Measurements from ENCODE around the gene C10orf90.

The C10orf90 gene

DNA sequence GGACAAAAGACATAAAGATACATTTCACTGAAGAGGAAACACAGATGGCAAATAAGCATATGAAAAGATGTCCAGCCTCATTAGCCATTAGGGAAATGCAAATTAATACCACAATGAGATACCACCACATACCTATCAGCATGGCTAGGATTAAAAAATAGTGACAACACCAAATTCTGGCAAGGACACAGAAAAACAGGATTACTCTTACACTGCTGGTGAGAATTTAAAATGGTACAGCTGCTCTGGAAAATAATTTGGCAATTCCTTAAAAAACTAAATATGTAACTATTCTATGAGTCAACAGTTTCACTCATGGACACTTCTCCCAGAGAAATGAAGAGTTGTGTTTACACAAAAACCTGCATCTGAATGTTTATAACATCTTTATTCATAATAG, 121.1 kb downstream of the C10orf90 start:
- H3K18ac ChIP-seq (ENCODE audit: low read length) = no peak overlapping the region

GRCh38 chr10:126544565-126544964, 125.9 kb downstream of the C10orf90 start:
- H2AFZ ChIP-seq (ENCODE audit: low read length) = no peak overlapping the region
- H3K23ac ChIP-seq (ENCODE audit: low read depth, low read length, poor library complexity) = no peak overlapping the region
- no peaks in the 10 kb centered on the region for H3K79me1 ChIP-seq (ENCODE audit: low read depth, low read length)
- H3K9me3 ChIP-seq (replicated peaks in 1 of 2; ENCODE audit: control insufficient read depth in 2 of 2, insufficient read depth in 1 of 2, low read depth in 1 of 2, low read length in 2 of 2) = no peaks in the 10 kb centered on the region
- H2BK12ac ChIP-seq (ENCODE audit: low read length) = no peak overlapping the region
- no peaks in the 10 kb centered on the region for H3K36me3 ChIP-seq (replicated peaks in 1 of 2; ENCODE audit: control insufficient read depth in 2 of 2, insufficient read depth in 2 of 2, low read length in 2 of 2)
- peaks cover 0 to 2% of the 10 kb centered on the region in 2 donors for H3K4me1 ChIP-seq (ENCODE audit: control insufficient read depth in 2 of 2, insufficient read depth in 1 of 2, low read depth in 1 of 2, low read length in 2 of 2)
- no peak overlapping the region for H4K8ac ChIP-seq (ENCODE audit: low read depth, low read length)
- no peak overlapping the region for H3K18ac ChIP-seq (ENCODE audit: low read length)
- H2BK15ac ChIP-seq (ENCODE audit: low read length) = no peak overlapping the region
- H3K27me3 ChIP-seq (ENCODE audit: control insufficient read depth in 3 of 3, insufficient read depth in 3 of 3, low read depth in 1 of 3, low read length in 3 of 3) = no peaks in the 10 kb centered on the region
- no peak overlapping the region for H3K4me2 ChIP-seq (ENCODE audit: insufficient read depth, low read length, poor library complexity, severe bottlenecking)
- no peak overlapping the region for H3K4me3 ChIP-seq (ENCODE audit: low read length in 2 of 2)
- no peak overlapping the region for H3K9ac ChIP-seq (ENCODE audit: low read depth, low read length, poor library complexity)
- no peak overlapping the region for H3K4ac ChIP-seq (ENCODE audit: low read length)
- no peak for DNase-seq (ENCODE audit: low spot score)
- no peak overlapping the region for H2BK5ac ChIP-seq (ENCODE audit: low read length)
- no peak overlapping the region for H2BK120ac ChIP-seq (ENCODE audit: low read depth, low read length)
- no peak overlapping the region for H3K27ac ChIP-seq (replicated peaks; ENCODE audit: low read length)
- WGBS, 2 donors (ENCODE audit: extremely low coverage in 2 of 2, insufficient read length in 2 of 2, insufficient replicate concordance in 1 of 2) = no CpG with 5 or more reads among the region's 3 CpGs
- H4K91ac ChIP-seq (ENCODE audit: low read depth, low read length, poor library complexity) = no peak overlapping the region
- H3K14ac ChIP-seq (ENCODE audit: low read length) = no peak overlapping the region
- H2AK5ac ChIP-seq (ENCODE audit: low read depth, low read length) = no peak overlapping the region

More for the DNA sequence above, 121.1 kb downstream of the C10orf90 start:
- H2BK5ac ChIP-seq (ENCODE audit: low read length) = no peak overlapping the region
- no peak overlapping the region for H3K23ac ChIP-seq (ENCODE audit: low read depth, low read length, poor library complexity)
- H3K79me1 ChIP-seq (ENCODE audit: low read depth, low read length) = no peaks in the 10 kb centered on the region
- H2BK15ac ChIP-seq (ENCODE audit: low read length) = no peak overlapping the region
- no peak overlapping the region for H2AK5ac ChIP-seq (ENCODE audit: low read depth, low read length)
- H3K9me3 ChIP-seq (replicated peaks in 1 of 2; ENCODE audit: control insufficient read depth in 2 of 2, insufficient read depth in 1 of 2, low read depth in 1 of 2, low read length in 2 of 2) = no peaks in the 10 kb centered on the region
- no peak for DNase-seq (ENCODE audit: low spot score)
- H3K4me3 ChIP-seq (ENCODE audit: low read length in 2 of 2) = no peak overlapping the region
- peaks cover 0 to 2% of the 10 kb centered on the region in 2 donors for H3K4me1 ChIP-seq (ENCODE audit: control insufficient read depth in 2 of 2, insufficient read depth in 1 of 2, low read depth in 1 of 2, low read length in 2 of 2)
- H4K8ac ChIP-seq (ENCODE audit: low read depth, low read length) = no peak overlapping the region
- no peak overlapping the region for H3K4me2 ChIP-seq (ENCODE audit: insufficient read depth, low read length, poor library complexity, severe bottlenecking)
- H3K4ac ChIP-seq (ENCODE audit: low read length) = no peak overlapping the region
- H2BK12ac ChIP-seq (ENCODE audit: low read length) = no peak overlapping the region
- no peaks in the 10 kb centered on the region for H3K36me3 ChIP-seq (replicated peaks in 1 of 2; ENCODE audit: control insufficient read depth in 2 of 2, insufficient read depth in 2 of 2, low read length in 2 of 2)
- no peak overlapping the region for H3K27ac ChIP-seq (replicated peaks; ENCODE audit: low read length)
- H2AFZ ChIP-seq (ENCODE audit: low read length) = no peak overlapping the region
- no peak overlapping the region for H2BK120ac ChIP-seq (ENCODE audit: low read depth, low read length)
- H3K9ac ChIP-seq (ENCODE audit: low read depth, low read length, poor library complexity) = no peak overlapping the region
- no peaks in the 10 kb centered on the region for H3K27me3 ChIP-seq (ENCODE audit: control insufficient read depth in 3 of 3, insufficient read depth in 3 of 3, low read depth in 1 of 3, low read length in 3 of 3)
- no peak overlapping the region for H4K91ac ChIP-seq (ENCODE audit: low read depth, low read length, poor library complexity)
- no peak overlapping the region for H3K14ac ChIP-seq (ENCODE audit: low read length)

GRCh38 chr10:126538439-126539135, 131.9 kb downstream of the C10orf90 start:
- Histone ChIP-seq H3K36me3 (replicated peaks in 1 of 2; ENCODE audit: control insufficient read depth in 2 of 2, insufficient read depth in 2 of 2, low read length in 2 of 2) (no peaks in the 10 kb centered on the region), H2AFZ (ENCODE audit: low read length) (no peak overlapping the region), H3K79me1 (ENCODE audit: low read depth, low read length) (no peaks in the 10 kb centered on the region), H3K9me3 (replicated peaks in 1 of 2; ENCODE audit: control insufficient read depth in 2 of 2, insufficient read depth in 1 of 2, low read depth in 1 of 2, low read length in 2 of 2) (no peaks in the 10 kb centered on the region), H4K8ac (ENCODE audit: low read depth, low read length) (no peak overlapping the region), H3K14ac (ENCODE audit: low read length) (no peak overlapping the region), H3K4ac (ENCODE audit: low read length) (no peak overlapping the region), H2BK12ac (ENCODE audit: low read length) (no peak overlapping the region), H3K27ac (replicated peaks; ENCODE audit: low read length) (no peak overlapping the region), H3K9ac (ENCODE audit: low read depth, low read length, poor library complexity) (no peak overlapping the region), H3K18ac (ENCODE audit: low read length) (no peak overlapping the region), H3K4me1 (ENCODE audit: control insufficient read depth in 2 of 2, insufficient read depth in 1 of 2, low read depth in 1 of 2, low read length in 2 of 2) (no peaks in the 10 kb centered on the region), H3K27me3 (ENCODE audit: control insufficient read depth in 3 of 3, insufficient read depth in 3 of 3, low read depth in 1 of 3, low read length in 3 of 3) (no peaks in the 10 kb centered on the region), H3K4me3 (ENCODE audit: low read length in 2 of 2) (no peak overlapping the region), H2AK5ac (ENCODE audit: low read depth, low read length) (no peak overlapping the region), H2BK15ac (ENCODE audit: low read length) (no peak overlapping the region), H3K4me2 (ENCODE audit: insufficient read depth, low read length, poor library complexity, severe bottlenecking) (no peak overlapping the region), H4K91ac (ENCODE audit: low read depth, low read length, poor library complexity) (no peak overlapping the region), H3K23ac (ENCODE audit: low read depth, low read length, poor library complexity) (no peak overlapping the region), H2BK120ac (ENCODE audit: low read depth, low read length) (no peak overlapping the region), H2BK5ac (ENCODE audit: low read length) (no peak overlapping the region)
- WGBS, 2 donors (ENCODE audit: extremely low coverage in 2 of 2, insufficient read length in 2 of 2, insufficient replicate concordance in 1 of 2) = no CpG with 5 or more reads among the region's 5 CpGs
- no peak for DNase-seq (ENCODE audit: low spot score)

- Histone ChIP-seq H2BK120ac (ENCODE audit: low read depth, low read length) (no peak overlapping the region), H3K27me3 (ENCODE audit: control insufficient read depth in 3 of 3, insufficient read depth in 3 of 3, low read depth in 1 of 3, low read length in 3 of 3) (no peaks in the 10 kb centered on the region), H3K36me3 (replicated peaks in 1 of 2; ENCODE audit: control insufficient read depth in 2 of 2, insufficient read depth in 2 of 2, low read length in 2 of 2) (no peaks in the 10 kb centered on the region), H4K91ac (ENCODE audit: low read depth, low read length, poor library complexity) (no peak overlapping the region), H3K27ac (replicated peaks; ENCODE audit: low read length) (no peak overlapping the region), H3K4me1 (ENCODE audit: control insufficient read depth in 2 of 2, insufficient read depth in 1 of 2, low read depth in 1 of 2, low read length in 2 of 2) (no peaks in the 10 kb centered on the region), H4K8ac (ENCODE audit: low read depth, low read length) (no peak overlapping the region), H3K18ac (ENCODE audit: low read length) (no peak overlapping the region), H2AK5ac (ENCODE audit: low read depth, low read length) (no peak overlapping the region), H3K9ac (ENCODE audit: low read depth, low read length, poor library complexity) (no peak overlapping the region), H3K4me2 (ENCODE audit: insufficient read depth, low read length, poor library complexity, severe bottlenecking) (no peak overlapping the region), H2BK5ac (ENCODE audit: low read length) (no peak overlapping the region), H3K9me3 (replicated peaks in 1 of 2; ENCODE audit: control insufficient read depth in 2 of 2, insufficient read depth in 1 of 2, low read depth in 1 of 2, low read length in 2 of 2) (no peaks in the 10 kb centered on the region), H3K4me3 (ENCODE audit: low read length in 2 of 2) (no peak overlapping the region), H2BK15ac (ENCODE audit: low read length) (no peak overlapping the region), H3K4ac (ENCODE audit: low read length) (no peak overlapping the region), H2BK12ac (ENCODE audit: low read length) (no peak overlapping the region), H3K14ac (ENCODE audit: low read length) (no peak overlapping the region), H2AFZ (ENCODE audit: low read length) (no peak overlapping the region), H3K23ac (ENCODE audit: low read depth, low read length, poor library complexity) (no peak overlapping the region), H3K79me1 (ENCODE audit: low read depth, low read length) (no peaks in the 10 kb centered on the region)
- WGBS, 2 donors (ENCODE audit: extremely low coverage in 2 of 2, insufficient read length in 2 of 2, insufficient replicate concordance in 1 of 2) = no CpG with 5 or more reads among the region's 3 CpGs
- DNase-seq (ENCODE audit: low spot score) = no peak
These were observed 133.8 kb downstream of the C10orf90 start for GRCh38 chr10:126536656-126537055.
